ENCODE data around the gene TRIM49D1. TPM values are rescaled to one million over a fixed set of nuclear protein-coding genes. Genes with fewer than 3 reads are reported as not detected.
"Not testable (repeated sequence)": the region's sequence is repeated elsewhere in the genome, so short reads cannot be mapped to it uniquely, and the experiment has no call there.

The TRIM49D1 gene, protein sequence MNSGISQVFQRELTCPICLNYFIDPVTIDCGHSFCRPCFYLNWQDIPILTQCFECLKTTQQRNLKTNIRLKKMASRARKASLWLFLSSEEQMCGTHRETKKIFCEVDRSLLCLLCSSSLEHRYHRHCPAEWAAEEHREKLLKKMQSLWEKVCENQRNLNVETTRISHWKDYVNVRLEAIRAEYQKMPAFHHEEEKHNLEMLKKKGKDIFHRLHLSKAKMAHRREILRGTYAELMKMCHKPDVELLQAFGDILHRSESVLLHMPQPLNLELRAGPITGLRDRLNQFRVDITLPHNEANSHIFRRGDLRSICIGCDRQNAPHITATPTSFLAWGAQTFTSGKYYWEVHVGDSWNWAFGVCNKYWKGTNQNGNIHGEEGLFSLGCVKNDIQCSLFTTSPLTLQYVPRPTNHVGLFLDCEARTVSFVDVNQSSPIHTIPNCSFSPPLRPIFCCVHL
- total RNA-seq, result not detected

GRCh38 chr11:89922195-89922660, at the start of gene TRIM49D1:
TRIM49D1 (minus strand) TSS chr11:89922245; CDS start chr11:89917710, 4,535 bp downstream.
- H3K27me3 ChIP-seq (replicated peaks; ENCODE audit: insufficient read depth), result no peaks in the 10 kb centered on the region
- DNase-seq (ENCODE audit: low spot score), result no peak
- no peak within 1 kb of the TSS for H3K4me3 ChIP-seq
- TF ChIP-seq, protein P1, sequence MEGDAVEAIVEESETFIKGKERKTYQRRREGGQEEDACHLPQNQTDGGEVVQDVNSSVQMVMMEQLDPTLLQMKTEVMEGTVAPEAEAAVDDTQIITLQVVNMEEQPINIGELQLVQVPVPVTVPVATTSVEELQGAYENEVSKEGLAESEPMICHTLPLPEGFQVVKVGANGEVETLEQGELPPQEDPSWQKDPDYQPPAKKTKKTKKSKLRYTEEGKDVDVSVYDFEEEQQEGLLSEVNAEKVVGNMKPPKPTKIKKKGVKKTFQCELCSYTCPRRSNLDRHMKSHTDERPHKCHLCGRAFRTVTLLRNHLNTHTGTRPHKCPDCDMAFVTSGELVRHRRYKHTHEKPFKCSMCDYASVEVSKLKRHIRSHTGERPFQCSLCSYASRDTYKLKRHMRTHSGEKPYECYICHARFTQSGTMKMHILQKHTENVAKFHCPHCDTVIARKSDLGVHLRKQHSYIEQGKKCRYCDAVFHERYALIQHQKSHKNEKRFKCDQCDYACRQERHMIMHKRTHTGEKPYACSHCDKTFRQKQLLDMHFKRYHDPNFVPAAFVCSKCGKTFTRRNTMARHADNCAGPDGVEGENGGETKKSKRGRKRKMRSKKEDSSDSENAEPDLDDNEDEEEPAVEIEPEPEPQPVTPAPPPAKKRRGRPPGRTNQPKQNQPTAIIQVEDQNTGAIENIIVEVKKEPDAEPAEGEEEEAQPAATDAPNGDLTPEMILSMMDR (IDR thresholded peaks at IDR 0.05), result no peak
- H3K4me1 ChIP-seq (ENCODE audit: control insufficient read depth in 1 of 2, low read depth in 2 of 2), result no peaks in the 10 kb centered on the region
- no peaks in the 10 kb centered on the region for H3K36me3 ChIP-seq
- H3K9me3 ChIP-seq, result no peaks in the 10 kb centered on the region
- no peak for ATAC-seq (ENCODE audit: insufficient number of reproducible peaks, low FRiP score, low read depth)
- H3K27ac ChIP-seq, result no peak within 1 kb of the TSS

DNA sequence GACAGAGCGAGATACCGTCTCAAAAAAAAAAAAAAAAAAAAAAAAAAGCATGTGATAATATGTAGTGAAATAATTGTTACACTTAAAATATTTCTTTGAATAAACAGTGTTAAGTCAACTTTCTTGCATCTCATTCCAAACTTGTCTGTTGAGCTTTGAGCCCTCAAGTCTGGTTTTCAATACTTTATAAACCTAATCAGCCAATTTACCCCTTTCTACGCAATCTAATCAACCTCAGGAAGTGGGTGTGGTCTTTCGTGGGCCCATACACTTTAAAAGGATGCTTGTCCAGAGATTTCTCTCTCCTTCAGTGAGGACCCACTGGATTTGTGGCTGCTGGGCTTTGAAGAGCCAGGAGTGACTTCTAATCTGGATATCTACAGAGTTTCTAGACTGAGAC, 43.7 kb upstream of the TRIM49D1 start, which contains the start of gene TRIM64:
TRIM64 (plus strand) TSS at position 301 of the 400 bp plus-strand sequence. CDS start 2,467 bp downstream, outside the sequence.
- not testable (repeated sequence) for DNase-seq (ENCODE audit: low spot score); H3K27me3 ChIP-seq (replicated peaks; ENCODE audit: insufficient read depth); H3K4me1 ChIP-seq (ENCODE audit: control insufficient read depth in 1 of 2, low read depth in 2 of 2); H3K4me3 ChIP-seq; ATAC-seq (ENCODE audit: insufficient number of reproducible peaks, low FRiP score, low read depth); H3K27ac ChIP-seq; H3K36me3 ChIP-seq; H3K9me3 ChIP-seq

GRCh38 chr11:89960833-89961232, 38.8 kb upstream of the TRIM49D1 start:
- not testable (repeated sequence) for DNase-seq (ENCODE audit: low spot score); H3K4me3 ChIP-seq; ATAC-seq (ENCODE audit: insufficient number of reproducible peaks, low FRiP score, low read depth); H3K4me1 ChIP-seq (ENCODE audit: control insufficient read depth in 1 of 2, low read depth in 2 of 2); H3K9me3 ChIP-seq; H3K27ac ChIP-seq; H3K27me3 ChIP-seq (replicated peaks; ENCODE audit: insufficient read depth); H3K36me3 ChIP-seq

GRCh38 chr11:89923764-89924163, 1.7 kb upstream of the TRIM49D1 start, which contains the start of gene TRIM49D2:
TRIM49D2 (plus strand) TSS chr11:89924064; CDS start chr11:89926762, 2,698 bp downstream.
- not testable (repeated sequence) for H3K9me3 ChIP-seq

DNA sequence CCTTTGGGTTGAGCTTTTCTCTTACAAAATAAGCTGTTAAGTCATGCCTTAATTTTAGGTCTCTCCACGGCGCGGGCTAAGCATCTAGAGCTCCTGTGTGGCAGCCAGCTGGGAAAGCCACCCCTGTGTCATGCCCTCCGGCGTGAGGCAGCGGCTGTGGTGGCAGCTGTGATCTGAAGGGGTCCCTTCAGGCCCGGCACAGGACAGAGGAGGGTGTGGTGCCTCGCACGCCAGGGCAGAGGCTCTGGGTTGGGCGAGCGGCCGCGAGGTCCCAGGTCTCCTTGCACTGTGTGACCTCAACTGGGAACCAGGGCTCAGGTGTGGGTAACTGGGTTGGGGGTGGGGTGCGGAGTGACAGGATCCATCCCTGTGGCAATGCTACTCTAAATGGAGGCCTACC, 21.2 kb downstream of the TRIM49D1 start:
- not testable (repeated sequence) for H3K36me3 ChIP-seq; H3K4me3 ChIP-seq; H3K27me3 ChIP-seq (replicated peaks; ENCODE audit: insufficient read depth); DNase-seq (ENCODE audit: low spot score); H3K27ac ChIP-seq; ATAC-seq (ENCODE audit: insufficient number of reproducible peaks, low FRiP score, low read depth); H3K9me3 ChIP-seq; H3K4me1 ChIP-seq (ENCODE audit: control insufficient read depth in 1 of 2, low read depth in 2 of 2)

More at GRCh38 chr11:89923764-89924163, 1.7 kb upstream of the TRIM49D1 start, which contains the start of gene TRIM49D2:
- not testable (repeated sequence) for H3K27me3 ChIP-seq (replicated peaks; ENCODE audit: insufficient read depth); H3K4me1 ChIP-seq (ENCODE audit: control insufficient read depth in 1 of 2, low read depth in 2 of 2); H3K4me3 ChIP-seq; H3K36me3 ChIP-seq; H3K27ac ChIP-seq; DNase-seq (ENCODE audit: low spot score); ATAC-seq (ENCODE audit: insufficient number of reproducible peaks, low FRiP score, low read depth)

- not testable (repeated sequence) for ATAC-seq (ENCODE audit: insufficient number of reproducible peaks, low FRiP score, low read depth); H3K4me3 ChIP-seq; DNase-seq (ENCODE audit: low spot score); H3K9me3 ChIP-seq; H3K27ac ChIP-seq; H3K27me3 ChIP-seq (replicated peaks; ENCODE audit: insufficient read depth); H3K36me3 ChIP-seq; H3K4me1 ChIP-seq (ENCODE audit: control insufficient read depth in 1 of 2, low read depth in 2 of 2)
These were observed 28.8 kb downstream of the TRIM49D1 start for GRCh38 chr11:89893245-89893644.

GRCh38 chr11:89877511-89877910, 44.5 kb downstream of the TRIM49D1 start:
- not testable (repeated sequence) for ATAC-seq (ENCODE audit: insufficient number of reproducible peaks, low FRiP score, low read depth); H3K9me3 ChIP-seq; H3K4me3 ChIP-seq; H3K36me3 ChIP-seq; H3K4me1 ChIP-seq (ENCODE audit: control insufficient read depth in 1 of 2, low read depth in 2 of 2); DNase-seq (ENCODE audit: low spot score); H3K27me3 ChIP-seq (replicated peaks; ENCODE audit: insufficient read depth); H3K27ac ChIP-seq

- ATAC-seq (ENCODE audit: insufficient number of reproducible peaks, low FRiP score, low read depth); H3K4me3 ChIP-seq; H3K36me3 ChIP-seq; DNase-seq (ENCODE audit: low spot score); H3K27me3 ChIP-seq (replicated peaks; ENCODE audit: insufficient read depth); H3K9me3 ChIP-seq; H3K27ac ChIP-seq; H3K4me1 ChIP-seq (ENCODE audit: control insufficient read depth in 1 of 2, low read depth in 2 of 2): not testable (repeated sequence)
These were observed 49.5 kb downstream of the TRIM49D1 start for GRCh38 chr11:89872588-89872987.

DNA sequence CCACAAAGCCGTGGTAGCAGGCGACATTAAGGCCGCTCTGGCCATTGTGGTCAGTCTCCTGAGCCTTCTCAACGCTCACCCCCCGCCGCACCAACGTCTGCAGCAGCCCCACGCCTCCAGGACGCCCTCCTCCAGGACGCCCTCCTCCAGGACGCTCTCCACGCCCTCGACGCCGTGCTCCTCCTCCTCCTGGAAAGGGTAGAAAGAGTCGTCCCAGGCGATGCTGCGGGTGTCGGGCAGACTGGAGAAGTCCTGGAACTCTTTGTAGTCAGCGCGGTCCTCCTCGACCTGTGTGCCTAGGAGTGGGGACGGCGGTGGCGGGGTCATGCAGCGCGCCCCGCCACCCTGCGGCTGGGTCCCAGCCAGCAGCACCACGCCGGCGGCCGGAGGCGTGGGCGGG, 56.8 kb downstream of the TRIM49D1 start:
- not testable (repeated sequence) for H3K36me3 ChIP-seq; DNase-seq (ENCODE audit: low spot score); H3K27me3 ChIP-seq (replicated peaks; ENCODE audit: insufficient read depth); H3K9me3 ChIP-seq; H3K4me3 ChIP-seq; H3K4me1 ChIP-seq (ENCODE audit: control insufficient read depth in 1 of 2, low read depth in 2 of 2); ATAC-seq (ENCODE audit: insufficient number of reproducible peaks, low FRiP score, low read depth); H3K27ac ChIP-seq

- not testable (repeated sequence) for H3K27me3 ChIP-seq (replicated peaks; ENCODE audit: insufficient read depth); H3K9me3 ChIP-seq; H3K27ac ChIP-seq; H3K36me3 ChIP-seq; DNase-seq (ENCODE audit: low spot score); H3K4me1 ChIP-seq (ENCODE audit: control insufficient read depth in 1 of 2, low read depth in 2 of 2); ATAC-seq (ENCODE audit: insufficient number of reproducible peaks, low FRiP score, low read depth)
- peak overlapping the region; percentile 57 for H3K4me3 ChIP-seq
These were observed 57.9 kb downstream of the TRIM49D1 start for GRCh38 chr11:89863906-89864704.
